K562 (cell line): ENCODE results near the gene DST. TPM values are rescaled to one million over a fixed set of nuclear protein-coding genes. Genes with fewer than 3 reads are reported as not detected.

Source experiments
- ATAC-seq: fragments of 200-7000 bp; cut with Tn5 transposase; 3 replicates; pipeline ENCODE4 v1.9.1; 2020; ENCODE audit warnings: moderate library complexity
- BruUV-seq: library from RNA; stranded (reverse); fragments of 400-500 nt; replicated peaks from 2 replicates; lab custom pipeline; 2021; lab: Mats Ljungman, UMichigan
- CTCF ChIA-PET: fragments of 300-600 bp; formaldehyde crosslinking; extraction: SDS; loops from one replicate; lab custom pipeline; 2021; ENCODE audit warnings: low intra/inter-chr PET ratio; lab: Yijun Ruan, JAX
- POLR2A ChIA-PET: fragments of 300-600, 350-650 bp; sonication (Branson Sonifier 250); formaldehyde crosslinking; extraction: SDS; loops from one replicate; lab custom pipeline; 2021; ENCODE audit warnings: antibody characterized with exemption, inconsistent platforms; lab: Yijun Ruan, JAX
- DNase-seq, 4 experiments: peaks; one replicate each; pipeline versions ENCODE4 v3.0.0 to v3.0.0-alpha.2; 2011 to 2018; ENCODE audit warnings: low spot score in 3 of 4, mixed read lengths in 3 of 4; ENCODE audit errors: extremely low read depth in 1 of 4
- FAIRE-seq: peaks from 2 replicates; lab custom pipeline; 2011; peaks lifted over from hg19 to GRCh38; lab: Jason Lieb, UNC
- H2AFZ ChIP-seq: 2 replicates; pipeline ENCODE4 v1.6.0; 2011; ENCODE audit warnings: low read depth, low read length, control low read depth, inconsistent platforms
- H3K27ac ChIP-seq: fragments of 200-600 bp; 3 replicates; pipeline ENCODE4 v1.8.0; 2011; ENCODE audit warnings: low read depth, mild to moderate bottlenecking, control low read depth, inconsistent platforms, low read length, moderate library complexity, mixed read lengths; ENCODE audit errors: extremely low read depth
- H3K27me3 ChIP-seq, 2 experiments: fragments of 300-600 bp in 1 of 2; 2 replicates in 1 of 2; 3 replicates in 1 of 2; pipeline versions ENCODE4 v1.6.0 to v1.8.0; 2011; ENCODE audit warnings: inconsistent platforms in 2 of 2, low read length in 2 of 2, mild to moderate bottlenecking in 1 of 2, mixed read lengths in 1 of 2, moderate library complexity in 1 of 2; ENCODE audit not compliant: control insufficient read depth in 2 of 2, insufficient read depth in 2 of 2
- H3K36me3 ChIP-seq: fragments of 300-600 bp; 3 replicates; pipeline ENCODE4 v1.8.0; 2011; ENCODE audit warnings: mild to moderate bottlenecking, low read length, inconsistent platforms; ENCODE audit not compliant: control insufficient read depth, insufficient read depth
- H3K4me1 ChIP-seq, 2 experiments: fragments of 200-600 bp in 1 of 2; replicated peaks in 1 of 2; 2 replicates in 1 of 2; 3 replicates in 1 of 2; pipeline versions ENCODE4 v1.5.1 to v1.8.0; 2011; ENCODE audit warnings: inconsistent platforms in 2 of 2, low read length in 2 of 2, mild to moderate bottlenecking in 1 of 2, mixed read lengths in 1 of 2, moderate library complexity in 1 of 2; ENCODE audit not compliant: control insufficient read depth in 2 of 2, insufficient read depth in 2 of 2
- H3K4me2 ChIP-seq: 2 replicates; pipeline ENCODE4 v1.6.1; 2011; ENCODE audit warnings: low read length, control low read depth, inconsistent platforms, mixed read lengths; ENCODE audit not compliant: insufficient read depth
- H3K4me3 ChIP-seq: fragments of 200-600 bp; sonication (generic), shearing (Covaris generic); 2 replicates; pipeline ENCODE4 v1.5.1; 2016; ENCODE audit warnings: control low read depth, inconsistent platforms
- H3K79me2 ChIP-seq: fragments of 200-600 bp; 3 replicates; pipeline ENCODE4 v1.8.0; 2011; ENCODE audit warnings: low read length, inconsistent platforms; ENCODE audit not compliant: control insufficient read depth, insufficient read depth
- H3K9ac ChIP-seq, 2 experiments: 2 replicates each; pipeline versions ENCODE4 v1.6.0 to v1.6.1; 2011; ENCODE audit warnings: low read depth in 2 of 2, low read length in 2 of 2, control low read depth in 1 of 2, inconsistent platforms in 1 of 2, mild to moderate bottlenecking in 1 of 2, mixed read lengths in 1 of 2; ENCODE audit not compliant: insufficient read depth in 1 of 2
- H3K9me1 ChIP-seq: one replicate; pipeline ENCODE4 v1.6.0; 2011; ENCODE audit warnings: inconsistent platforms, mild to moderate bottlenecking, low read length, moderate library complexity; ENCODE audit not compliant: control insufficient read depth, insufficient read depth
- H3K9me3 ChIP-seq: replicated peaks from 2 replicates; pipeline ENCODE4 v1.5.1; 2011; ENCODE audit warnings: low read depth, low read length, inconsistent platforms; ENCODE audit not compliant: control insufficient read depth, insufficient read depth
- H4K20me1 ChIP-seq: replicated peaks from 2 replicates; pipeline ENCODE4 v1.6.1; 2011; ENCODE audit warnings: low read length, inconsistent platforms, mixed read lengths; ENCODE audit not compliant: control insufficient read depth, insufficient read depth
- HSF4 ChIP-seq: fragments of 250-450 bp; sonication (Bioruptor Pico); IDR thresholded peaks from 2 replicates; pipeline ENCODE4 v2.1.2; 2022; ENCODE audit warnings: mild to moderate bottlenecking, moderate library complexity, borderline replicate concordance
- MAFG ChIP-seq: fragments of 450-650 bp; conservative IDR thresholded peaks from 2 replicates; pipeline ENCODE4 v1.6.1; 2016; ENCODE audit warnings: missing genetic modification characterization, missing compliant biosample characterization
- MAFK ChIP-seq: IDR thresholded peaks from 2 replicates; pipeline ENCODE4 v1.6.1; 2011; ENCODE audit warnings: low read length, improper control_type of control experiment
- MBD1 ChIP-seq: fragments of 250-450 bp; sonication (Bioruptor Pico); IDR thresholded peaks from 2 replicates; pipeline ENCODE4 v1.8.0; 2022; ENCODE audit warnings: inconsistent platforms
- NFE2 ChIP-seq: IDR thresholded peaks from 2 replicates; pipeline ENCODE4 v1.6.1; 2014; ENCODE audit warnings: antibody characterized with exemption, low read depth
- NFIX ChIP-seq: fragments of 250-450 bp; sonication (Bioruptor Pico); IDR thresholded peaks from 2 replicates; pipeline ENCODE4 v1.4.0; 2020; ENCODE audit warnings: low read depth, mild to moderate bottlenecking, moderate library complexity
- NR4A1 ChIP-seq, 2 experiments: fragments of 250-450 bp in 1 of 2; fragments of 450-650 bp in 1 of 2; sonication (Bioruptor Pico) in 1 of 2; IDR thresholded peaks; 2 replicates each; pipeline versions ENCODE4 v1.4.0 to v1.6.1; 2016 to 2020; ENCODE audit warnings: mild to moderate bottlenecking in 2 of 2, missing compliant biosample characterization in 1 of 2, missing genetic modification characterization in 1 of 2, moderate library complexity in 1 of 2
- OTX1 ChIP-seq: fragments of 450-650 bp; formaldehyde crosslinking; IDR thresholded peaks from 2 replicates; pipeline ENCODE4 v1.4.0; 2022; ENCODE audit warnings: mild to moderate bottlenecking
- SP1 ChIP-seq: sonication (generic); formaldehyde crosslinking; IDR thresholded peaks from 2 replicates; pipeline ENCODE4 v1.8.1; 2022; ENCODE audit warnings: mild to moderate bottlenecking, missing genetic modification reagents
- ZFP36 ChIP-seq: fragments of 150-350 bp; IDR thresholded peaks from 2 replicates; pipeline ENCODE4 v1.6.1; 2018; ENCODE audit warnings: low read length, low read depth; ENCODE audit not compliant: partially characterized antibody
- ZNF41 ChIP-seq: fragments of 250-450 bp; sonication (Bioruptor Pico); conservative IDR thresholded peaks from 2 replicates; pipeline ENCODE4 v1.4.0; 2020; ENCODE audit warnings: mild to moderate bottlenecking
- WGBS: fragments of 100-300 bp; shearing (Covaris generic); methylation state at CpG from one replicate; pipeline ENCODE4 v1.1.6; 2016; ENCODE audit warnings: low coverage, mixed read lengths; ENCODE audit not compliant: insufficient coverage; ENCODE audit errors: missing lambda C conversion rate; 5-methylcytosine and 5-hydroxymethylcytosine counted together
- in situ Hi-C: fragments of 300-500 bp; cut with MboI; formaldehyde crosslinking; loops from 4 replicates; pipeline ENCODE4 v1.15.0; 2018; ENCODE audit warnings: inconsistent platforms, mixed read lengths
- intact Hi-C: fragments of 100-400 bp; cut with micrococcal nuclease; formaldehyde crosslinking; loops from 2 replicates; pipeline ENCODE4 v1.14.2; 2022
- polyA plus RNA-seq, 8 experiments: library from polyadenylated mRNA; depleted of rRNA in 4 of 8; stranded (reverse) in 5 of 8; unstranded in 3 of 8; fragments of >200 nt; fragmentation: Nextera tagmentation in 2 of 8; fragmentation: Illumina TruSeq in 1 of 8; extraction: Ambion mirVana in 2 of 8; extraction: Trizol in 1 of 8; gene quantifications; 2 replicates each; pipeline versions ENCODE4 v1.2.1 to v1.2.3, GENCODE V29; 2011 to 2014; ENCODE audit warnings: inconsistent platforms in 1 of 8, missing spikeins in 1 of 8
- total RNA-seq, 7 experiments: library from RNA; depleted of rRNA in 6 of 7; stranded (reverse); fragments of >200 nt in 6 of 7; fragmentation: Illumina TruSeq in 2 of 7; extraction: Trizol in 2 of 7; gene quantifications; 2 replicates each; pipeline versions ENCODE4 v1.2.1 to v1.2.3, GENCODE V29; 2011 to 2021; ENCODE audit warnings: low replicate concordance in 1 of 7

DST gene
- total and polyA plus RNA-seq, 9 of the 15 experiments (the other 6 are each of a cell fraction or from before 2014, with no cell fraction given) = 5.2 to 21.9 (median 13.3) TPM

- Histone ChIP-seq H3K4me1 (no peaks in the 10 kb centered on the region), H3K27me3 (peaks cover 0 to 2% of the 10 kb centered on the region in 2 experiments; a peak in 1 of 5 replicates), H4K20me1 (no peaks in the 10 kb centered on the region), H2AFZ (no peak overlapping the region), H3K9me1 (no peaks in the 10 kb centered on the region), H3K79me2 (no peaks in the 10 kb centered on the region), H3K4me2 (no peak overlapping the region), H3K27ac (no peak overlapping the region), H3K9ac (no peak overlapping the region), H3K36me3 (no peaks in the 10 kb centered on the region), H3K9me3 (no peaks in the 10 kb centered on the region), H3K4me3 (no peak overlapping the region)
- intact Hi-C loops (no loop called here), in situ Hi-C loops (no loop called here)
- no TSS peak for BruUV-seq
- DNase-seq = no peak
- TF ChIP-seq HSF4 (CRISPR knock-in tag) (no peak), NFE2 (no peak), MAFK (no peak), MAFG (tag) (no peak)
- ChIA-PET CTCF (no interaction called here), POLR2A (interaction anchor here (0.5 to 1.1 kb wide), 2 partner anchors 17 to 221 kb away, joined by 3 to 4 read pairs; no protein-coding TSS in a partner anchor)
- ATAC-seq = no peak
- no peak for FAIRE-seq
- 3% methylated on average over 4 of the region's 4 CpGs for WGBS
Measured at GRCh38 chr6:56424542-56425083, 218.1 kb downstream of the DST start.

GRCh38 chr6:56424064-56424463 lies 218.6 kb downstream of the DST start:
- H3K36me3 ChIP-seq = no peaks in the 10 kb centered on the region
- no peaks in the 10 kb centered on the region for H3K79me2 ChIP-seq
- no peaks in the 10 kb centered on the region for H3K4me1 ChIP-seq
- no peak for ATAC-seq
- H4K20me1 ChIP-seq = no peaks in the 10 kb centered on the region
- H2AFZ ChIP-seq = no peak overlapping the region
- WGBS = 0% methylated on average over 2 of the region's 2 CpGs
- CTCF ChIA-PET = no interaction called here
- intact Hi-C loops (no loop called here), in situ Hi-C loops (no loop called here)
- no peak for FAIRE-seq
- POLR2A ChIA-PET = no interaction called here
- no peaks in the 10 kb centered on the region for H3K9me3 ChIP-seq
- DNase-seq = no peak
- BruUV-seq = no TSS peak
- 0 out of 5 replicates have a peak, but pooled peaks cover 0 to 2% of the 10 kb centered on the region in 2 experiments for H3K27me3 ChIP-seq
- no peak overlapping the region for H3K9ac ChIP-seq
- H3K4me2 ChIP-seq = no peak overlapping the region
- no peak overlapping the region for H3K4me3 ChIP-seq
- H3K27ac ChIP-seq = no peak overlapping the region
- no peaks in the 10 kb centered on the region for H3K9me1 ChIP-seq
- TF ChIP-seq OTX1 (CRISPR knock-in tag) (no peak), ZNF41 (CRISPR knock-in tag) (no peak), NR4A1 (CRISPR knock-in tag; IDR thresholded peaks at IDR 0.05) (no peak), NR4A1 (tag; IDR thresholded peaks at IDR 0.05) (no peak), SP1 (CRISPR knock-in tag) (no peak), NFIX (no peak), ZFP36 (no peak), MBD1 (no peak)
